HepG2 (cell line): Measurements from ENCODE around the gene SNRPD3. TPM values are rescaled to one million over a fixed set of nuclear protein-coding genes. Genes with fewer than 3 reads are reported as not detected.
A peak's percentile ranks its signal among the peaks of the same experiment; 100 is the strongest.

Experiments used
- ARID4A ChIP-seq: sonication (generic); formaldehyde crosslinking; IDR thresholded peaks from 2 replicates; pipeline ENCODE4 v1.5.0; 2020; ENCODE audit warnings: mild to moderate bottlenecking, missing genetic modification reagents, borderline replicate concordance
- CBX5 ChIP-seq: sonication (generic); formaldehyde crosslinking; IDR thresholded peaks from 2 replicates; pipeline ENCODE4 v1.4.0; 2020; ENCODE audit warnings: missing genetic modification reagents, borderline replicate concordance
- DDIT3 ChIP-seq: sonication (generic); formaldehyde crosslinking; IDR thresholded peaks from 2 replicates; pipeline ENCODE4 v1.4.0; 2020; ENCODE audit warnings: mild to moderate bottlenecking, missing genetic modification reagents
- ETV5 ChIP-seq: IDR thresholded peaks from 2 replicates; pipeline ENCODE4 v1.6.1; 2018; ENCODE audit warnings: missing biosample characterization, missing genetic modification reagents, inconsistent platforms, borderline replicate concordance
- GATA4 ChIP-seq: sonication (generic); IDR thresholded peaks from 2 replicates; pipeline ENCODE4 v1.6.1; 2016; ENCODE audit warnings: antibody characterized with exemption, low read depth, borderline replicate concordance
- KLF11 ChIP-seq: IDR thresholded peaks from 2 replicates; pipeline ENCODE4 v1.6.1; 2016; ENCODE audit warnings: missing compliant biosample characterization
- NFKBIZ ChIP-seq: IDR thresholded peaks from 2 replicates; pipeline ENCODE4 v1.6.1; 2018; ENCODE audit warnings: missing genetic modification reagents, missing compliant biosample characterization
- POLR2A ChIP-seq, 2 experiments: IDR thresholded peaks; 2 replicates each; pipeline ENCODE4 v1.6.1; 2011; ENCODE audit warnings: low read depth in 2 of 2, low read length in 2 of 2, mild to moderate bottlenecking in 1 of 2, moderate library complexity in 1 of 2; ENCODE audit not compliant: insufficient read depth in 1 of 2
- RBM39 ChIP-seq: fragments of 200-400 bp; formaldehyde crosslinking; IDR thresholded peaks from one replicate; pipeline ENCODE4 v1.6.1; 2018; ENCODE audit warnings: antibody characterized with exemption, mild to moderate bottlenecking, low read depth, low read length; ENCODE audit not compliant: poor library complexity, severe bottlenecking
- SP140L ChIP-seq: sonication (generic); formaldehyde crosslinking; IDR thresholded peaks from 2 replicates; pipeline ENCODE4 v1.4.0; 2020; ENCODE audit warnings: missing genetic modification reagents, borderline replicate concordance
- TEAD2 ChIP-seq: sonication (generic); formaldehyde crosslinking; IDR thresholded peaks from 2 replicates; pipeline ENCODE4 v1.9.0; 2021; ENCODE audit warnings: missing genetic modification reagents
- THYN1 ChIP-seq: sonication (generic); formaldehyde crosslinking; IDR thresholded peaks from 2 replicates; pipeline ENCODE4 v1.8.1; 2023; ENCODE audit warnings: low read depth, mild to moderate bottlenecking, moderate library complexity, missing genetic modification reagents, borderline replicate concordance
- ZFAT ChIP-seq: sonication (generic); formaldehyde crosslinking; conservative IDR thresholded peaks from 2 replicates; pipeline ENCODE4 v1.8.1; 2023; ENCODE audit warnings: missing genetic modification reagents, inconsistent platforms
- ZMAT5 ChIP-seq: sonication (generic); formaldehyde crosslinking; IDR thresholded peaks from 2 replicates; pipeline ENCODE4 v1.5.0; 2020; ENCODE audit warnings: mild to moderate bottlenecking, low read depth, missing genetic modification reagents, borderline replicate concordance
- ZNF121 ChIP-seq: sonication (generic); formaldehyde crosslinking; IDR thresholded peaks from 2 replicates; pipeline ENCODE4 v1.5.0; 2020; ENCODE audit warnings: mild to moderate bottlenecking, missing genetic modification reagents
- ZNF251 ChIP-seq: sonication (generic); formaldehyde crosslinking; IDR thresholded peaks from 2 replicates; pipeline ENCODE4 v1.9.0; 2021; ENCODE audit warnings: mild to moderate bottlenecking, missing genetic modification reagents
- ZNF510 ChIP-seq: sonication (generic); formaldehyde crosslinking; IDR thresholded peaks from 2 replicates; pipeline ENCODE4 v1.4.0; 2020; ENCODE audit warnings: low read depth, mild to moderate bottlenecking, missing genetic modification reagents
- ZNF75D ChIP-seq: sonication (generic); formaldehyde crosslinking; IDR thresholded peaks from 2 replicates; pipeline ENCODE4 v1.8.1; 2023; ENCODE audit warnings: missing genetic modification reagents, mild to moderate bottlenecking, borderline replicate concordance
- ZNF790 ChIP-seq: sonication (generic); formaldehyde crosslinking; IDR thresholded peaks from 2 replicates; pipeline ENCODE4 v1.8.0; 2022; ENCODE audit warnings: missing genetic modification reagents, mild to moderate bottlenecking, borderline replicate concordance
- ZSCAN29 ChIP-seq: sonication (generic); formaldehyde crosslinking; conservative IDR thresholded peaks from 2 replicates; pipeline ENCODE4 v1.4.0; 2020; ENCODE audit warnings: mild to moderate bottlenecking, missing genetic modification reagents
- polyA plus RNA-seq, 8 experiments: library from polyadenylated mRNA; depleted of rRNA in 3 of 8; stranded (reverse) in 7 of 8; unstranded in 1 of 8; fragments of >200 nt; fragmentation: Illumina TruSeq in 4 of 8; extraction: Trizol in 4 of 8; gene quantifications; 2 replicates each; pipeline versions ENCODE4 v1.2.1 to v1.2.3, GENCODE V29; 2011 to 2016; ENCODE audit warnings: low read depth in 4 of 8, missing spikeins in 1 of 8, mixed read lengths in 1 of 8; ENCODE audit not compliant: insufficient read depth in 1 of 8
- total RNA-seq, 5 experiments: library from RNA; depleted of rRNA; stranded (reverse); fragments of >200 nt; fragmentation: Illumina TruSeq; extraction: Trizol; gene quantifications; 2 replicates each; pipeline ENCODE4 v1.2.3, GENCODE V29; 2016; ENCODE audit warnings: low read depth in 1 of 5
- TF ChIP-seq, protein P1 (sequence below): fragments of 450-650 bp; IDR thresholded peaks from 2 replicates; pipeline ENCODE4 v1.6.1; 2017

The SNRPD3 gene
- total and polyA plus RNA-seq, 2 of the 13 experiments (the other 11 are each of a cell fraction or from before 2014, with no cell fraction given), result 110 to 209 TPM

DNA sequence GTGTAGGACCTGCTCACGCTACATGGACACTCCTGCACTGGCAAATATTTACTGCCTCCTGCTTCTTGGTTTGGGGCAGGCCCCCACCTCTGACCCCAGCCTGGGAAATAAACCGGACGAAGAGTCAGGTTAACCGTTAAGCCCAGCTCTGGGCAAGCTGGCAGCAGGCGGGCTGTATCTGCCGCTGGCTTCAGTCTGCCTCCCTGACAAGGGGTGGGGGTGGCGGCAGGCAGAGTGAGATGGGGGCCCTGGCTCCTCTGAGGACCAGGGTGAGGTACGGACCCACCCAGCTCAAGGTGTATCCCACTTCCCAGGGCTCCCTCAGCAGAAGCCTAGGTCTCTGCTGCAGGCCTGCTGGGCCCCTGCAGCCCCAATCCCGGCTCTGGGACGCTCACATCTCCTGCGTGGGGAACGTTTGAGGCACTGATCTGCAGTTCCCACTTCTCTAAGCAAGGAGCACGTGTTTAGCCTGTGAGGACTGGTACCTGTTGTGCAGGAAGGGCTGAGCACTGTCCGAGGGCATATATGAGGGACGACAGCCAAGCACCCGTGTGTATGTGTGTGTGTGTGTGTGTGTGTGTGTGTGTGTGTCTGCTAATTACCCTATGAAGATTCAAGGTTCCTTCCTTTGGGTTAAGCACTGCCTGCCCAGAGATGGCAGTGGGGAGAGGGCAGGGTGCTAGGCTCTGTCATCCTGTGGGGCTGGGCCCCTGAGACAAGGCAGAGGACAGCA, 38.2 kb downstream of the SNRPD3 start (continued):
- TF ChIP-seq, protein P1, sequence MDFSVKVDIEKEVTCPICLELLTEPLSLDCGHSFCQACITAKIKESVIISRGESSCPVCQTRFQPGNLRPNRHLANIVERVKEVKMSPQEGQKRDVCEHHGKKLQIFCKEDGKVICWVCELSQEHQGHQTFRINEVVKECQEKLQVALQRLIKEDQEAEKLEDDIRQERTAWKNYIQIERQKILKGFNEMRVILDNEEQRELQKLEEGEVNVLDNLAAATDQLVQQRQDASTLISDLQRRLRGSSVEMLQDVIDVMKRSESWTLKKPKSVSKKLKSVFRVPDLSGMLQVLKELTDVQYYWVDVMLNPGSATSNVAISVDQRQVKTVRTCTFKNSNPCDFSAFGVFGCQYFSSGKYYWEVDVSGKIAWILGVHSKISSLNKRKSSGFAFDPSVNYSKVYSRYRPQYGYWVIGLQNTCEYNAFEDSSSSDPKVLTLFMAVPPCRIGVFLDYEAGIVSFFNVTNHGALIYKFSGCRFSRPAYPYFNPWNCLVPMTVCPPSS, result no peak
- TF ChIP-seq ZNF510 (CRISPR knock-in tag) (no peak), ETV5 (CRISPR knock-in tag) (peak; percentile 85), DDIT3 (no peak), ZFAT (CRISPR knock-in tag) (no peak), NFKBIZ (no peak), TEAD2 (CRISPR knock-in tag) (no peak), ZSCAN29 (peak; percentile 97), KLF11 (CRISPR knock-in tag) (no peak), ZNF790 (CRISPR knock-in tag) (no peak), THYN1 (CRISPR knock-in tag) (no peak), ZNF75D (no peak), RBM39 (no peak), GATA4 (no peak), POLR2A (IDR thresholded peaks at IDR 0.05; ENCODE audit: insufficient read depth in 1 of 2, low read depth in 2 of 2, low read length in 2 of 2) (peak in 1 of 2 experiments; percentile 27; a peak in 2 of 4 replicates), ZNF251 (CRISPR knock-in tag) (no peak), CBX5 (peak; percentile 22; the same call in 1 of the 2 replicates), ZMAT5 (no peak), SP140L (CRISPR knock-in tag) (peak; percentile 72; the same call in 1 of the 2 replicates), ZNF121 (CRISPR knock-in tag) (no peak), ARID4A (peak; percentile 35)
